Measurements from ENCODE around the gene TSPAN9. TPM values are rescaled to one million over a fixed set of nuclear protein-coding genes. Genes with fewer than 3 reads are reported as not detected.

TSPAN9 gene
- total RNA-seq, 4 donors from 2014 or later = 15.7 to 32.6 (median 26.2) TPM

DNA sequence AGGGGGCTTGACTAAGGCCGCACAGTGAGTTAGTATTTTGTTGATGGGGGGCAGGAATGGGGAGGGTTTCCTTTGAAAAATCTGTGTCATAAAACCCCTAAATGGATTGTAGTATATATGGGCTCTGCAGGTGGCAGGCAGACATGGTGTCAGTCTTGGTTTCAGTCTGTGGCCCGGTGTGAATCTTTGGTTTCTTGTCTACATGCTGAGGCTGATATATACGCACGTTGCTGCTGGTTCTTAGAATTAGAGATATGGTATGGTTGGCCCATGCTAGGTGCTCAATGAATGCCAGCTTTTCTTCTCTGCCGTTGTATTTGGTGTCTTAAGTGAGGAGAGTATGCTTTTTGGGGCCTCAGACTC lies 73.1 kb downstream of the TSPAN9 start:
- no peaks in the 10 kb centered on the region for H3K9me3 ChIP-seq
- no peak overlapping the region for H3K4me3 ChIP-seq
- 68 to 78% methylated on average over 5 of the region's 5 CpGs for WGBS, 2 donors
- H3K4me1 ChIP-seq = peaks cover 0 to 50% (median 13%) of the 10 kb centered on the region in 4 donors
- TF ChIP-seq, protein P1, sequence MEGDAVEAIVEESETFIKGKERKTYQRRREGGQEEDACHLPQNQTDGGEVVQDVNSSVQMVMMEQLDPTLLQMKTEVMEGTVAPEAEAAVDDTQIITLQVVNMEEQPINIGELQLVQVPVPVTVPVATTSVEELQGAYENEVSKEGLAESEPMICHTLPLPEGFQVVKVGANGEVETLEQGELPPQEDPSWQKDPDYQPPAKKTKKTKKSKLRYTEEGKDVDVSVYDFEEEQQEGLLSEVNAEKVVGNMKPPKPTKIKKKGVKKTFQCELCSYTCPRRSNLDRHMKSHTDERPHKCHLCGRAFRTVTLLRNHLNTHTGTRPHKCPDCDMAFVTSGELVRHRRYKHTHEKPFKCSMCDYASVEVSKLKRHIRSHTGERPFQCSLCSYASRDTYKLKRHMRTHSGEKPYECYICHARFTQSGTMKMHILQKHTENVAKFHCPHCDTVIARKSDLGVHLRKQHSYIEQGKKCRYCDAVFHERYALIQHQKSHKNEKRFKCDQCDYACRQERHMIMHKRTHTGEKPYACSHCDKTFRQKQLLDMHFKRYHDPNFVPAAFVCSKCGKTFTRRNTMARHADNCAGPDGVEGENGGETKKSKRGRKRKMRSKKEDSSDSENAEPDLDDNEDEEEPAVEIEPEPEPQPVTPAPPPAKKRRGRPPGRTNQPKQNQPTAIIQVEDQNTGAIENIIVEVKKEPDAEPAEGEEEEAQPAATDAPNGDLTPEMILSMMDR (IDR thresholded peaks at IDR 0.05) = no peak
- no peak for TF ChIP-seq EP300 (IDR thresholded peaks at IDR 0.05)
- TF ChIP-seq POLR2A (IDR thresholded peaks at IDR 0.05) = no peak
- no peak for DNase-seq (ENCODE audit: low spot score in 2 of 2)
- no peak overlapping the region for H3K27ac ChIP-seq
- H3K36me3 ChIP-seq = no peaks in the 10 kb centered on the region
- no peaks in the 10 kb centered on the region for H3K27me3 ChIP-seq

DNA sequence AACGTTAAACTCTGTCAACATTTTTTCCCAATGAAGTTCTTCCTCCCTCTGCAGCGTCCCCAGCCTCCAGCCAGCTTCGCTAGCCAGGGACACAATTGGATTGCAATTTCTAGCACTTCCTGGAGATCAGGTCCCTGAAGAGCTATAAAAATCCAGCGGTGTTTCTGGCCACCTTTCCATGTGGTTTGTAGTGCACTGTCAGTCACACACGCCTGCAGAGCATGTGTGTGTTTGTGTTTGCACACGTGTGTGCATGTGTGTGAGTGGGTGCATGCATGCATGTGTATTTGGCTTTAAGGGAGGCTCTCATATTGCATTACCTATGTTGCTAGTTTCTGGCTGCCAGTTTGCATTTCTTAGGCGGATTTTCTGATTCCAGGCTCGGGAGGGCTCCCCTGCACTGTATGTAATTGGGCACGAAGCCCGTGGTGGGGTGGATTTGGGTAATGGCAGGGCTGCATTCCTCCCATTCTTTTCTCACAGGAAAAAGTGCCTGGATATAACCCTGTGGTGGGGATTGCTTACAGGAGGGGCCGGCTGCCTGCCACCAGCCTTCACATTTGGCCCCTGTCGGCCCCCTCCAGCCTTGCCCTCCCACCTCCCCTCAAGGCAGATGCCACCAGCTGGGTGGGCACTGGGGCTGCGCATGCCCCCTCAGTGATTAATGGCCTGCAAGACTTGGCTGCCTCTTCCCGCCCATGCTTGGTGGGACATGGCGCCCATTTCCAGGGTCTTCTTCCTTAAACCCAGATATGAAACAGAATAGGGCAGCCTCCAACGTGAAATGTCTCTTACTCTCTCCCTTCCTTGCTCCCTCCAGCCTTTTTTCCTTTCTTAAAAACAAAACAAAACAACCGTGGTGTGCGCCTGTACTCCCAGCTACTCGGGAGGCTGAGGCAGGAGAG lies 74.0 kb downstream of the TSPAN9 start:
- H3K4me1 ChIP-seq = peaks cover 0 to 57% (median 13%) of the 10 kb centered on the region in 4 donors
- H3K27me3 ChIP-seq = no peaks in the 10 kb centered on the region
- 33 to 39% methylated on average over 19 of the region's 19 CpGs for WGBS, 2 donors
- DNase-seq (ENCODE audit: low spot score in 2 of 2) = no peak
- H3K9me3 ChIP-seq = no peaks in the 10 kb centered on the region
- peak overlapping the region in 1 of 4 donors; percentile 48 for H3K27ac ChIP-seq
- no peaks in the 10 kb centered on the region for H3K36me3 ChIP-seq
- H3K4me3 ChIP-seq = no peak overlapping the region
- TF ChIP-seq, protein P1 (IDR thresholded peaks at IDR 0.05) = no peak
- TF ChIP-seq POLR2A (IDR thresholded peaks at IDR 0.05) (no peak), EP300 (IDR thresholded peaks at IDR 0.05) (no peak)

DNA sequence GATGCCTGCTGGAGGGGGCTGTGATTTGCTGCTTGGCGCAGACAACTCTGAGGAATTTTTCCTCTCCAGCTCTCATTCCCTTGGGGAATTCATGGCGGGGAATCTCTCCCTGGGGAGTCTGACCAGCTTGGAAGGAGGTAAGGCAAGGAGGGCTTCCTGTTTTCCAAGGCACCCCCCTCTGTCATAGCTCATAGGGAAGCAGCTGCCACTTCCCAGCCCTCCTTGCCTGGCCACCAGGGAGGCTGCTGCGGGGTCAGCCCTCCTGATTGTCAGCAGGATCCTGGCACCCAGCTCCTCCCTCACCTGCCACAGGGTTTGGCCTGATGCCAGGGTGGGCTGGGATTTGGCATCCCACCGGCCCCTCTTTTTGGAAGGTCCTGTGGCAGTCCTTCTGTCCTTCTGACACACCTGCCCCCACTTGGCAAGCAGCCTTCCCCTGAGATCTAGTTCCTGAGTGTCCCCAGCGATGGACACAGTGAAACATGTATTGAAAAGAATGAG lies 74.9 kb downstream of the TSPAN9 start:
- Histone ChIP-seq H3K4me1 (peaks cover 0 to 61% (median 13%) of the 10 kb centered on the region in 4 donors), H3K27ac (no peak overlapping the region), H3K27me3 (no peaks in the 10 kb centered on the region), H3K9me3 (no peaks in the 10 kb centered on the region), H3K4me3 (no peak overlapping the region), H3K36me3 (no peaks in the 10 kb centered on the region)
- DNase-seq (ENCODE audit: low spot score in 2 of 2) = no peak
- TF ChIP-seq EP300 (IDR thresholded peaks at IDR 0.05) (no peak), POLR2A (IDR thresholded peaks at IDR 0.05) (no peak)
- TF ChIP-seq, protein P1 (IDR thresholded peaks at IDR 0.05) = no peak
- WGBS, 2 donors = 44 to 55% methylated on average over 5 of the region's 5 CpGs

DNA sequence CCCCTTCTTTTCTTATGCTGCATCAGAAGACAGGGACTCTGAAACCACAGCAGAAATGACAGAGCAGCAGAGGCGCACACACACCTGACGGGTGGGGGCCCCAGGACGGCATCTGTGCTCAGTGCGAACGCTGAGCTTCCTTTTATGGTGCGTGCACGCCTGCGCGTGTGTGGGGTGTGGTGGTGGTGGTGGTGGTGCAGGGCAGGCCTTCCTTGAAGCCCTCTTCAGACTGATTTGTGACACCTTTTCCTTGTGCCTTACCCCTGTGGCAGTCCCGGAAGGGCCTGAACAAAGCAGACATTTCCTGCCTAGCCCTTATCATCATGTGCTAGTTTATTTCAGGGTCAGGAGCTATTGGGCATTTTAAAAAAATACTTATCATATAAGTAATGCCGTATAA lies 75.7 kb downstream of the TSPAN9 start:
- DNase-seq (ENCODE audit: low spot score in 2 of 2) = no peak
- Histone ChIP-seq H3K36me3 (no peaks in the 10 kb centered on the region), H3K4me3 (no peak overlapping the region), H3K4me1 (peaks cover 0 to 61% (median 13%) of the 10 kb centered on the region in 4 donors), H3K9me3 (no peaks in the 10 kb centered on the region), H3K27ac (no peak overlapping the region), H3K27me3 (no peaks in the 10 kb centered on the region)
- TF ChIP-seq, protein P1 (IDR thresholded peaks at IDR 0.05) = no peak
- TF ChIP-seq POLR2A (IDR thresholded peaks at IDR 0.05) (no peak), EP300 (IDR thresholded peaks at IDR 0.05) (no peak)
- 70 to 90% methylated on average over 9 to 11 of the region's 11 CpGs for WGBS, 2 donors

DNA sequence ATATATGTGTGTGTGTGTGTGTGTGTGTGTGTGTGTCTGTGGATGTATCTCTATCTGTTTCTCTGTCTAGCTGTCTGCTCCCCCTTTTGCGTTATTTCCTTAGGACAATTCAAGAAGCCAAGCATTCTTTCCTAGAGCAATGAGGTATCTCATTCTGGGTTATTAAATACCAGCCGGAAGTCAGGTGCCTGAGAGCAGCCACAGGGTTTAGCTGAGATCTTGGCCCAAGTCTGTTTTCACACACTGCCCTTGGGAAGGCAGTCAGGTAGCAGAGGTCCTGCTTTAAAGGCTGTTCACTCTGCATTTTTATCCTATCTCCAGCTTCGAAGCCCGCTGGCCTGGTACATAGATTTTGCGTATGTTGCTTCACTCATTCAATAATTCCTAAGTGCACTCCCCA lies 76.8 kb downstream of the TSPAN9 start:
- DNase-seq (ENCODE audit: low spot score in 2 of 2) = no peak
- no peak overlapping the region for H3K27ac ChIP-seq
- no peak overlapping the region for H3K4me3 ChIP-seq
- TF ChIP-seq EP300 (IDR thresholded peaks at IDR 0.05) (no peak), POLR2A (IDR thresholded peaks at IDR 0.05) (no peak)
- TF ChIP-seq, protein P1 (IDR thresholded peaks at IDR 0.05) = no peak
- no peaks in the 10 kb centered on the region for H3K36me3 ChIP-seq
- 87 to 92% methylated on average over 5 of the region's 5 CpGs for WGBS, 2 donors
- no peaks in the 10 kb centered on the region for H3K9me3 ChIP-seq
- H3K27me3 ChIP-seq = no peaks in the 10 kb centered on the region
- H3K4me1 ChIP-seq = peaks cover 0 to 57% (median 14%) of the 10 kb centered on the region in 4 donors

Data from tibial nerve (tissue), 4 donors.